Measurements from ENCODE around the gene ZGRF1.
A peak's percentile ranks its signal among the peaks of the same experiment; 100 is the strongest.
"Not testable (repeated sequence)": the region's sequence is repeated elsewhere in the genome, so short reads cannot be mapped to it uniquely, and the experiment has no call there.

The ZGRF1 gene

GRCh38 chr4:112673686-112674085 is 37.0 kb upstream of the ZGRF1 start:
- DNase-seq, result no peak
- Histone ChIP-seq H3K79me2 (ENCODE audit: control insufficient read depth, insufficient read depth, low read length) (no peaks in the 10 kb centered on the region), H3K23ac (ENCODE audit: low read length) (no peak overlapping the region), H3K36me3 (ENCODE audit: control insufficient read depth, insufficient read depth, low read length) (no peaks in the 10 kb centered on the region), H3K4me3 (ENCODE audit: low read length) (no peak overlapping the region), H3K27me3 (ENCODE audit: insufficient read depth, low read length, poor library complexity) (no peaks in the 10 kb centered on the region), H3K79me1 (ENCODE audit: low read length) (no peaks in the 10 kb centered on the region), H2BK5ac (ENCODE audit: low read length) (no peak overlapping the region), H2BK15ac (replicated peaks; ENCODE audit: low read depth) (peak overlapping the region; percentile 74), H4K5ac (ENCODE audit: low read length) (no peak overlapping the region), H2BK120ac (ENCODE audit: low read depth, low read length) (peak overlapping the region; percentile 61), H3K56ac (ENCODE audit: low read length) (no peak overlapping the region), H3K4me2 (ENCODE audit: low read length) (no peak overlapping the region), H3K4ac (ENCODE audit: low read depth, low read length) (no peak overlapping the region), H3K4me1 (ENCODE audit: control insufficient read depth, low read depth, low read length) (peaks cover 3% of the 10 kb centered on the region), H3K9ac (ENCODE audit: low read length) (no peak overlapping the region), H3K18ac (ENCODE audit: low read length) (peak overlapping the region; percentile 51), H3K27ac (ENCODE audit: low read depth, low read length) (no peak overlapping the region), H4K8ac (ENCODE audit: low read depth, low read length) (no peak overlapping the region), H2AK5ac (ENCODE audit: low read length) (no peak overlapping the region)
- WGBS (ENCODE audit: extremely low coverage, insufficient coverage, low lambda C conversion rate), result no CpG with 5 or more reads among the region's 1 CpG

- H3K4ac ChIP-seq (ENCODE audit: low read depth, low read length), result no peak overlapping the region
- H2BK15ac ChIP-seq (replicated peaks; ENCODE audit: low read depth), result peak overlapping the region; percentile 74
Observed at GRCh38 chr4:112673076-112673475, 36.4 kb upstream of the ZGRF1 start.

GRCh38 chr4:112668131-112668530 is 31.4 kb upstream of the ZGRF1 start:
- DNase-seq, result no peak
- Histone ChIP-seq H3K4ac (ENCODE audit: low read depth, low read length) (no peak overlapping the region), H3K4me3 (ENCODE audit: low read length) (no peak overlapping the region), H3K56ac (ENCODE audit: low read length) (peak overlapping the region; percentile 54), H4K5ac (ENCODE audit: low read length) (no peak overlapping the region), H3K9ac (ENCODE audit: low read length) (no peak overlapping the region), H3K79me2 (ENCODE audit: control insufficient read depth, insufficient read depth, low read length) (no peaks in the 10 kb centered on the region), H4K8ac (ENCODE audit: low read depth, low read length) (no peak overlapping the region), H3K23ac (ENCODE audit: low read length) (no peak overlapping the region), H2AK5ac (ENCODE audit: low read length) (no peak overlapping the region), H3K4me1 (ENCODE audit: control insufficient read depth, low read depth, low read length) (no peaks in the 10 kb centered on the region), H2BK120ac (ENCODE audit: low read depth, low read length) (no peak overlapping the region), H3K27me3 (ENCODE audit: insufficient read depth, low read length, poor library complexity) (no peaks in the 10 kb centered on the region), H2BK15ac (replicated peaks; ENCODE audit: low read depth) (no peak overlapping the region), H2BK5ac (ENCODE audit: low read length) (peak overlapping the region; percentile 35), H3K36me3 (ENCODE audit: control insufficient read depth, insufficient read depth, low read length) (no peaks in the 10 kb centered on the region), H3K79me1 (ENCODE audit: low read length) (no peaks in the 10 kb centered on the region), H3K4me2 (ENCODE audit: low read length) (no peak overlapping the region), H3K27ac (ENCODE audit: low read depth, low read length) (no peak overlapping the region), H3K18ac (ENCODE audit: low read length) (peak overlapping the region; percentile 80)
- no CpG with 5 or more reads among the region's 3 CpGs for WGBS (ENCODE audit: extremely low coverage, insufficient coverage, low lambda C conversion rate)

More at GRCh38 chr4:112673076-112673475, 36.4 kb upstream of the ZGRF1 start:
- Histone ChIP-seq H3K79me1 (ENCODE audit: low read length) (no peaks in the 10 kb centered on the region), H2BK5ac (ENCODE audit: low read length) (no peak overlapping the region), H3K56ac (ENCODE audit: low read length) (no peak overlapping the region), H3K27ac (ENCODE audit: low read depth, low read length) (no peak overlapping the region), H4K5ac (ENCODE audit: low read length) (no peak overlapping the region), H2AK5ac (ENCODE audit: low read length) (no peak overlapping the region), H3K18ac (ENCODE audit: low read length) (no peak overlapping the region), H4K8ac (ENCODE audit: low read depth, low read length) (no peak overlapping the region), H3K36me3 (ENCODE audit: control insufficient read depth, insufficient read depth, low read length) (no peaks in the 10 kb centered on the region), H3K27me3 (ENCODE audit: insufficient read depth, low read length, poor library complexity) (no peaks in the 10 kb centered on the region), H2BK120ac (ENCODE audit: low read depth, low read length) (no peak overlapping the region), H3K9ac (ENCODE audit: low read length) (no peak overlapping the region), H3K4me1 (ENCODE audit: control insufficient read depth, low read depth, low read length) (peaks cover 3% of the 10 kb centered on the region), H3K23ac (ENCODE audit: low read length) (no peak overlapping the region), H3K4me3 (ENCODE audit: low read length) (no peak overlapping the region), H3K79me2 (ENCODE audit: control insufficient read depth, insufficient read depth, low read length) (no peaks in the 10 kb centered on the region), H3K4me2 (ENCODE audit: low read length) (no peak overlapping the region)
- DNase-seq, result no peak

GRCh38 chr4:112664611-112665010 is 27.9 kb upstream of the ZGRF1 start:
- H3K79me2 ChIP-seq (ENCODE audit: control insufficient read depth, insufficient read depth, low read length), result no peaks in the 10 kb centered on the region
- no peak overlapping the region for H4K8ac ChIP-seq (ENCODE audit: low read depth, low read length)
- H3K4ac ChIP-seq (ENCODE audit: low read depth, low read length), result no peak overlapping the region
- H2BK5ac ChIP-seq (ENCODE audit: low read length), result no peak overlapping the region
- no peaks in the 10 kb centered on the region for H3K4me1 ChIP-seq (ENCODE audit: control insufficient read depth, low read depth, low read length)
- no peak overlapping the region for H3K27ac ChIP-seq (ENCODE audit: low read depth, low read length)
- H2BK120ac ChIP-seq (ENCODE audit: low read depth, low read length), result no peak overlapping the region
- no peak overlapping the region for H3K18ac ChIP-seq (ENCODE audit: low read length)
- no peaks in the 10 kb centered on the region for H3K79me1 ChIP-seq (ENCODE audit: low read length)
- no peaks in the 10 kb centered on the region for H3K27me3 ChIP-seq (ENCODE audit: insufficient read depth, low read length, poor library complexity)
- H3K56ac ChIP-seq (ENCODE audit: low read length), result no peak overlapping the region
- no peak overlapping the region for H3K23ac ChIP-seq (ENCODE audit: low read length)
- no peak overlapping the region for H2BK15ac ChIP-seq (replicated peaks; ENCODE audit: low read depth)
- DNase-seq, result no peak
- H3K36me3 ChIP-seq (ENCODE audit: control insufficient read depth, insufficient read depth, low read length), result no peaks in the 10 kb centered on the region
- H4K5ac ChIP-seq (ENCODE audit: low read length), result no peak overlapping the region
- no peak overlapping the region for H3K4me3 ChIP-seq (ENCODE audit: low read length)
- H2AK5ac ChIP-seq (ENCODE audit: low read length), result peak overlapping the region; percentile 50
- no CpG with 5 or more reads among the region's 2 CpGs for WGBS (ENCODE audit: extremely low coverage, insufficient coverage, low lambda C conversion rate)
- no peak overlapping the region for H3K4me2 ChIP-seq (ENCODE audit: low read length)
- no peak overlapping the region for H3K9ac ChIP-seq (ENCODE audit: low read length)

GRCh38 chr4:112656115-112656514 is 19.4 kb upstream of the ZGRF1 start:
- H2BK120ac ChIP-seq (ENCODE audit: low read depth, low read length), result peak overlapping the region; percentile 92
- H4K8ac ChIP-seq (ENCODE audit: low read depth, low read length), result peak overlapping the region; percentile 93
- H3K79me2 ChIP-seq (ENCODE audit: control insufficient read depth, insufficient read depth, low read length); H3K4me3 ChIP-seq (ENCODE audit: low read length); H3K27me3 ChIP-seq (ENCODE audit: insufficient read depth, low read length, poor library complexity); H2AK5ac ChIP-seq (ENCODE audit: low read length); H3K36me3 ChIP-seq (ENCODE audit: control insufficient read depth, insufficient read depth, low read length); H2BK15ac ChIP-seq (replicated peaks; ENCODE audit: low read depth); H3K79me1 ChIP-seq (ENCODE audit: low read length); H3K4me2 ChIP-seq (ENCODE audit: low read length); H3K9ac ChIP-seq (ENCODE audit: low read length); H3K23ac ChIP-seq (ENCODE audit: low read length); DNase-seq; H4K5ac ChIP-seq (ENCODE audit: low read length); H3K4me1 ChIP-seq (ENCODE audit: control insufficient read depth, low read depth, low read length): not testable (repeated sequence)
- peak overlapping the region; percentile 84 for H3K27ac ChIP-seq (ENCODE audit: low read depth, low read length)
- H2BK5ac ChIP-seq (ENCODE audit: low read length), result peak overlapping the region; percentile 81
- H3K18ac ChIP-seq (ENCODE audit: low read length), result peak overlapping the region; percentile 98
- H3K4ac ChIP-seq (ENCODE audit: low read depth, low read length), result peak overlapping the region; percentile 84
- no CpG with 5 or more reads among the region's 5 CpGs for WGBS (ENCODE audit: extremely low coverage, insufficient coverage, low lambda C conversion rate)
- peak overlapping the region; percentile 74 for H3K56ac ChIP-seq (ENCODE audit: low read length)

- Histone ChIP-seq H3K27me3 (ENCODE audit: insufficient read depth, low read length, poor library complexity) (no peaks in the 10 kb centered on the region), H2AK5ac (ENCODE audit: low read length) (peak overlapping the region; percentile 73), H3K18ac (ENCODE audit: low read length) (peak overlapping the region; percentile 98), H3K4me2 (ENCODE audit: low read length) (no peak overlapping the region), H2BK15ac (replicated peaks; ENCODE audit: low read depth) (peak overlapping the region; percentile 46), H4K8ac (ENCODE audit: low read depth, low read length) (no peak overlapping the region), H3K4me1 (ENCODE audit: control insufficient read depth, low read depth, low read length) (peaks cover 8% of the 10 kb centered on the region), H3K23ac (ENCODE audit: low read length) (no peak overlapping the region), H2BK120ac (ENCODE audit: low read depth, low read length) (peak overlapping the region; percentile 98), H4K5ac (ENCODE audit: low read length) (peak overlapping the region; percentile 71), H3K36me3 (ENCODE audit: control insufficient read depth, insufficient read depth, low read length) (no peaks in the 10 kb centered on the region), H2BK5ac (ENCODE audit: low read length) (peak overlapping the region; percentile 81), H3K79me2 (ENCODE audit: control insufficient read depth, insufficient read depth, low read length) (no peaks in the 10 kb centered on the region), H3K27ac (ENCODE audit: low read depth, low read length) (peak overlapping the region; percentile 84), H3K4me3 (ENCODE audit: low read length) (no peak overlapping the region), H3K9ac (ENCODE audit: low read length) (peak overlapping the region; percentile 50), H3K56ac (ENCODE audit: low read length) (peak overlapping the region; percentile 74), H3K4ac (ENCODE audit: low read depth, low read length) (peak overlapping the region; percentile 24), H3K79me1 (ENCODE audit: low read length) (no peaks in the 10 kb centered on the region)
- WGBS (ENCODE audit: extremely low coverage, insufficient coverage, low lambda C conversion rate), result no CpG with 5 or more reads among the region's 5 CpGs
- DNase-seq, result peak; percentile 69
Observed at GRCh38 chr4:112655270-112655669, 18.6 kb upstream of the ZGRF1 start.

Data from mesendoderm (in vitro differentiated cells).